IMR-90 (cell line): ENCODE data around the gene SCAMP2.

Experiments used
- MAZ ChIP-seq: IDR thresholded peaks from 2 replicates; pipeline ENCODE4 v1.6.1; 2012; ENCODE audit warnings: low read depth, mild to moderate bottlenecking, low read length, improper control_type of control experiment, moderate library complexity, borderline replicate concordance
- POLR2A ChIP-seq: IDR thresholded peaks from 2 replicates; pipeline ENCODE4 v1.6.1; 2012; ENCODE audit warnings: mild to moderate bottlenecking, low read depth, low read length
- RFX5 ChIP-seq: IDR thresholded peaks from 2 replicates; pipeline ENCODE4 v1.8.0; 2012; ENCODE audit warnings: low read depth, mild to moderate bottlenecking, low read length, moderate library complexity
- TF ChIP-seq, protein P1 (sequence below): conservative IDR thresholded peaks from 2 replicates; pipeline ENCODE4 v1.5.1; 2012; ENCODE audit warnings: mild to moderate bottlenecking, low read depth, low read length, improper control_type of control experiment

DNA sequence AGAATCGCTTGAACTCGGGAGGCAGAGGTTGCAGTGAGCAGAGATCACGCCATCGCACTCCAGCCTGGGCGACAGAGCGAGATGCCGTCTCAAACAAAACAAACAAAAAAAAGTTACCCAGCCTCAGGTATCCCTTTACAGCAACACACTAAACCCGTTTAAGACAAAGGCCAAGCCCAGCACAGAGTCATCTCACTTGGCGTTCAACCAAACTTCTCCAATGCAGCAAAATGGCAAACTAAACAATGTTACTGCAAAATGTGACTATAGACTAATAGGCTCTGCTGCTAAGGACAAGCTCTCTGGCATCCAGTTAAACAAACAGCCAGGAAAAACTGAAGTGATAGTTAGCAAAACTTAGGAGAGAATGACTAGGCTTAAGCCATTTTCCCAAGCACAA, 39.9 kb upstream of the SCAMP2 start:
- TF ChIP-seq, protein P1, sequence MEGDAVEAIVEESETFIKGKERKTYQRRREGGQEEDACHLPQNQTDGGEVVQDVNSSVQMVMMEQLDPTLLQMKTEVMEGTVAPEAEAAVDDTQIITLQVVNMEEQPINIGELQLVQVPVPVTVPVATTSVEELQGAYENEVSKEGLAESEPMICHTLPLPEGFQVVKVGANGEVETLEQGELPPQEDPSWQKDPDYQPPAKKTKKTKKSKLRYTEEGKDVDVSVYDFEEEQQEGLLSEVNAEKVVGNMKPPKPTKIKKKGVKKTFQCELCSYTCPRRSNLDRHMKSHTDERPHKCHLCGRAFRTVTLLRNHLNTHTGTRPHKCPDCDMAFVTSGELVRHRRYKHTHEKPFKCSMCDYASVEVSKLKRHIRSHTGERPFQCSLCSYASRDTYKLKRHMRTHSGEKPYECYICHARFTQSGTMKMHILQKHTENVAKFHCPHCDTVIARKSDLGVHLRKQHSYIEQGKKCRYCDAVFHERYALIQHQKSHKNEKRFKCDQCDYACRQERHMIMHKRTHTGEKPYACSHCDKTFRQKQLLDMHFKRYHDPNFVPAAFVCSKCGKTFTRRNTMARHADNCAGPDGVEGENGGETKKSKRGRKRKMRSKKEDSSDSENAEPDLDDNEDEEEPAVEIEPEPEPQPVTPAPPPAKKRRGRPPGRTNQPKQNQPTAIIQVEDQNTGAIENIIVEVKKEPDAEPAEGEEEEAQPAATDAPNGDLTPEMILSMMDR: no peak
- TF ChIP-seq RFX5: no peak
- TF ChIP-seq POLR2A: no peak
- no peak for TF ChIP-seq MAZ
